HEK293 (cell line): ENCODE results near the gene DCDC1.

Experiments used
- CTCF ChIA-PET: fragments of 350-600 bp; formaldehyde crosslinking; extraction: SDS; loops from one replicate; lab custom pipeline; 2021; ENCODE audit warnings: antibody characterized with exemption; lab: Yijun Ruan, JAX
- POLR2A ChIA-PET: fragments of 300-600 bp; formaldehyde crosslinking; extraction: SDS; loops from one replicate; lab custom pipeline; 2020; ENCODE audit warnings: antibody characterized with exemption, inconsistent platforms; lab: Yijun Ruan, JAX
- H3K27ac ChIP-seq: fragments of 200-500 bp; sonication (Bioruptor generic); 2 replicates; pipeline ENCODE4 v1.5.1; 2014; ENCODE audit warnings: low read depth, low read length, control low read depth, inconsistent platforms; ENCODE audit errors: extremely low read depth
- H3K36me3 ChIP-seq, 2 experiments: fragments of 200-500 bp in 1 of 2; sonication (Bioruptor generic) in 1 of 2; 1 replicate in 1 of 2; 2 replicates in 1 of 2; pipeline ENCODE4 v1.5.1; 2014 to 2017; ENCODE audit warnings: inconsistent platforms in 2 of 2, low read length in 2 of 2; ENCODE audit not compliant: control insufficient read depth in 2 of 2, insufficient read depth in 1 of 2
- H3K4me1 ChIP-seq: fragments of 200-500 bp; sonication (Bioruptor generic); 2 replicates; pipeline ENCODE4 v1.5.1; 2014; ENCODE audit warnings: mild to moderate bottlenecking, low read length, inconsistent platforms; ENCODE audit not compliant: control insufficient read depth, insufficient read depth
- H3K4me3 ChIP-seq: 2 replicates; pipeline ENCODE4 v1.5.1; 2011; ENCODE audit warnings: low read depth, mild to moderate bottlenecking, control low read depth, low read length, moderate library complexity
- H3K9me3 ChIP-seq: fragments of 200-500 bp; sonication (Bioruptor generic); 2 replicates; pipeline ENCODE4 v1.5.1; 2014; ENCODE audit warnings: low read depth, low read length, inconsistent platforms; ENCODE audit not compliant: control insufficient read depth, insufficient read depth
- PRDM2 ChIP-seq: fragments of 450-650 bp; formaldehyde crosslinking; IDR thresholded peaks from 2 replicates; pipeline ENCODE4 v1.5.1; 2016; ENCODE audit warnings: missing biosample characterization, missing genetic modification characterization, borderline replicate concordance
- SCRT1 ChIP-seq: fragments of 450-650 bp; formaldehyde crosslinking; IDR thresholded peaks from 2 replicates; pipeline ENCODE4 v1.5.1; 2016; ENCODE audit warnings: missing biosample characterization, missing genetic modification characterization, borderline replicate concordance
- YY1 ChIP-seq: fragments of 450-650 bp; formaldehyde crosslinking; IDR thresholded peaks from 2 replicates; pipeline ENCODE4 v1.5.1; 2018; ENCODE audit warnings: missing biosample characterization, missing genetic modification characterization
- ZEB2 ChIP-seq: fragments of 450-650 bp; formaldehyde crosslinking; IDR thresholded peaks from 2 replicates; pipeline ENCODE4 v1.5.1; 2016; ENCODE audit warnings: missing biosample characterization, missing genetic modification characterization
- ZNF10 ChIP-seq: fragments of 450-650 bp; formaldehyde crosslinking; IDR thresholded peaks from 2 replicates; pipeline ENCODE4 v1.5.1; 2017; ENCODE audit warnings: missing biosample characterization, missing genetic modification characterization
- ZNF16 ChIP-seq: fragments of 450-650 bp; formaldehyde crosslinking; IDR thresholded peaks from 2 replicates; pipeline ENCODE4 v1.5.1; 2016; ENCODE audit warnings: low read depth, missing biosample characterization, missing genetic modification characterization
- ZNF214 ChIP-seq: fragments of 450-650 bp; formaldehyde crosslinking; IDR thresholded peaks from 2 replicates; pipeline ENCODE4 v1.5.1; 2017; ENCODE audit warnings: missing biosample characterization, mild to moderate bottlenecking, missing genetic modification characterization, borderline replicate concordance
- ZNF280C ChIP-seq: fragments of 450-650 bp; formaldehyde crosslinking; IDR thresholded peaks from 2 replicates; pipeline ENCODE4 v1.5.1; 2016; ENCODE audit warnings: missing biosample characterization, missing genetic modification characterization
- ZNF366 ChIP-seq: fragments of 450-650 bp; formaldehyde crosslinking; conservative IDR thresholded peaks from 2 replicates; pipeline ENCODE4 v1.5.1; 2016; ENCODE audit warnings: missing biosample characterization, missing genetic modification characterization
- ZNF48 ChIP-seq: fragments of 450-650 bp; formaldehyde crosslinking; IDR thresholded peaks from 2 replicates; pipeline ENCODE4 v1.5.1; 2016; ENCODE audit warnings: missing biosample characterization, missing genetic modification characterization
- ZNF514 ChIP-seq: fragments of 450-650 bp; formaldehyde crosslinking; IDR thresholded peaks from 2 replicates; pipeline ENCODE4 v1.5.1; 2016; ENCODE audit warnings: missing biosample characterization, missing genetic modification characterization
- ZNF544 ChIP-seq: fragments of 450-650 bp; formaldehyde crosslinking; IDR thresholded peaks from 2 replicates; pipeline ENCODE4 v1.5.0; 2017; ENCODE audit warnings: missing biosample characterization, missing genetic modification characterization
- ZNF561 ChIP-seq: fragments of 450-650 bp; IDR thresholded peaks from 2 replicates; pipeline ENCODE4 v1.5.1; 2018; ENCODE audit warnings: missing biosample characterization, missing genetic modification characterization, borderline replicate concordance
- ZNF610 ChIP-seq: fragments of 450-650 bp; formaldehyde crosslinking; IDR thresholded peaks from 2 replicates; pipeline ENCODE4 v1.5.1; 2016; ENCODE audit warnings: missing biosample characterization, missing genetic modification characterization, borderline replicate concordance
- ZNF621 ChIP-seq: fragments of 450-650 bp; formaldehyde crosslinking; IDR thresholded peaks from 2 replicates; pipeline ENCODE4 v1.5.1; 2017; ENCODE audit warnings: missing biosample characterization, missing genetic modification characterization
- ZNF639 ChIP-seq: fragments of 450-650 bp; formaldehyde crosslinking; IDR thresholded peaks from 2 replicates; pipeline ENCODE4 v1.5.1; 2016; ENCODE audit warnings: missing biosample characterization, missing genetic modification characterization
- ZNF791 ChIP-seq: fragments of 450-650 bp; formaldehyde crosslinking; IDR thresholded peaks from 2 replicates; pipeline ENCODE4 v1.5.1; 2016; ENCODE audit warnings: missing biosample characterization, missing genetic modification characterization
- ZSCAN30 ChIP-seq: fragments of 450-650 bp; IDR thresholded peaks from 2 replicates; pipeline ENCODE4 v1.5.1; 2018; ENCODE audit warnings: missing biosample characterization, mild to moderate bottlenecking, missing genetic modification characterization, moderate library complexity

The DCDC1 gene

GRCh38 chr11:30876228-30876627 is 493.3 kb downstream of the DCDC1 start:
- Histone ChIP-seq H3K36me3 (no peaks in the 10 kb centered on the region), H3K4me3 (no peak overlapping the region), H3K9me3 (no peaks in the 10 kb centered on the region), H3K4me1 (no peaks in the 10 kb centered on the region), H3K27ac (no peak overlapping the region)
- ChIA-PET CTCF (interaction anchor here (0.8 to 1.0 kb wide), 3 partner anchors 20 to 1412 kb away, joined by 3 to 5 read pairs (median 3); no protein-coding TSS in a partner anchor), POLR2A (no interaction called here)
- TF ChIP-seq ZNF621 (tag by site-specific recombination) (no peak), ZNF280C (tag by site-specific recombination) (no peak), ZNF48 (tag by site-specific recombination) (no peak), ZNF610 (no peak), ZNF544 (tag by site-specific recombination) (no peak), ZSCAN30 (no peak), ZNF16 (tag by site-specific recombination) (no peak), ZNF214 (tag by site-specific recombination) (no peak), ZNF10 (tag by site-specific recombination) (no peak), ZNF514 (no peak), SCRT1 (tag by site-specific recombination) (no peak), ZEB2 (tag by site-specific recombination) (no peak), ZNF639 (tag by site-specific recombination) (no peak), ZNF791 (tag by site-specific recombination) (no peak), ZNF561 (tag by site-specific recombination) (no peak), PRDM2 (no peak), ZNF366 (tag by site-specific recombination) (no peak), YY1 (tag by site-specific recombination) (no peak)
